Mesendoderm (in vitro differentiated cells): ENCODE data around the gene CLSTN3.

ENCODE experiments used
- DNase-seq: peaks from one replicate; pipeline ENCODE4 v3.0.0; 2013
- H2AK5ac ChIP-seq: 2 replicates; pipeline ENCODE4 v1.6.1; 2013; ENCODE audit warnings: low read length, inconsistent platforms
- H2BK120ac ChIP-seq: 2 replicates; pipeline ENCODE4 v1.6.1; 2013; ENCODE audit warnings: low read depth, mild to moderate bottlenecking, low read length, moderate library complexity, mixed read lengths
- H2BK15ac ChIP-seq: replicated peaks from 2 replicates; pipeline ENCODE4 v1.6.1; 2013; ENCODE audit warnings: low read depth, mild to moderate bottlenecking, moderate library complexity
- H2BK5ac ChIP-seq: 2 replicates; pipeline ENCODE4 v1.6.1; 2013; ENCODE audit warnings: low read length, inconsistent platforms
- H3K18ac ChIP-seq: 2 replicates; pipeline ENCODE4 v1.6.1; 2013; ENCODE audit warnings: mild to moderate bottlenecking, low read length, mixed read lengths
- H3K23ac ChIP-seq: one replicate; pipeline ENCODE4 v1.6.1; 2013; ENCODE audit warnings: low read length
- H3K27ac ChIP-seq: 2 replicates; pipeline ENCODE4 v1.5.1; 2013; ENCODE audit warnings: low read depth, mild to moderate bottlenecking, inconsistent platforms, low read length, moderate library complexity
- H3K27me3 ChIP-seq: 2 replicates; pipeline ENCODE4 v1.6.1; 2013; ENCODE audit warnings: low read length, control low read depth, mild to moderate bottlenecking, inconsistent platforms; ENCODE audit not compliant: insufficient read depth, poor library complexity
- H3K36me3 ChIP-seq: 2 replicates; pipeline ENCODE4 v1.6.1; 2013; ENCODE audit warnings: low read length, inconsistent platforms; ENCODE audit not compliant: control insufficient read depth, insufficient read depth
- H3K4ac ChIP-seq: one replicate; pipeline ENCODE4 v1.6.1; 2013; ENCODE audit warnings: low read depth, mild to moderate bottlenecking, low read length, moderate library complexity
- H3K4me1 ChIP-seq: 2 replicates; pipeline ENCODE4 v1.6.1; 2013; ENCODE audit warnings: low read depth, low read length, inconsistent platforms; ENCODE audit not compliant: control insufficient read depth
- H3K4me2 ChIP-seq: 2 replicates; pipeline ENCODE4 v1.6.1; 2013; ENCODE audit warnings: low read length
- H3K4me3 ChIP-seq: 2 replicates; pipeline ENCODE4 v1.5.1; 2013; ENCODE audit warnings: mild to moderate bottlenecking, low read length
- H3K56ac ChIP-seq: one replicate; pipeline ENCODE4 v1.6.1; 2013; ENCODE audit warnings: low read length
- H3K79me1 ChIP-seq: 2 replicates; pipeline ENCODE4 v1.6.1; 2013; ENCODE audit warnings: low read length, inconsistent platforms
- H3K79me2 ChIP-seq: 2 replicates; pipeline ENCODE4 v1.6.1; 2013; ENCODE audit warnings: mild to moderate bottlenecking, low read length; ENCODE audit not compliant: control insufficient read depth, insufficient read depth
- H3K9ac ChIP-seq: 2 replicates; pipeline ENCODE4 v1.6.1; 2013; ENCODE audit warnings: low read length, inconsistent platforms
- H4K5ac ChIP-seq: one replicate; pipeline ENCODE4 v1.6.1; 2013; ENCODE audit warnings: low read length
- H4K8ac ChIP-seq: one replicate; pipeline ENCODE4 v1.6.1; 2013; ENCODE audit warnings: low read depth, mild to moderate bottlenecking, control low read depth, low read length, moderate library complexity
- WGBS: extraction: QIAGEN DNeasy Blood & Tissue Kit; methylation state at CpG from one replicate; pipeline ENCODE4 v1.1.7; 2013; ENCODE audit warnings: low lambda C conversion rate, missing lambda C conversion rate; ENCODE audit not compliant: insufficient coverage; ENCODE audit errors: extremely low coverage; 5-methylcytosine and 5-hydroxymethylcytosine counted together

The CLSTN3 gene

DNA sequence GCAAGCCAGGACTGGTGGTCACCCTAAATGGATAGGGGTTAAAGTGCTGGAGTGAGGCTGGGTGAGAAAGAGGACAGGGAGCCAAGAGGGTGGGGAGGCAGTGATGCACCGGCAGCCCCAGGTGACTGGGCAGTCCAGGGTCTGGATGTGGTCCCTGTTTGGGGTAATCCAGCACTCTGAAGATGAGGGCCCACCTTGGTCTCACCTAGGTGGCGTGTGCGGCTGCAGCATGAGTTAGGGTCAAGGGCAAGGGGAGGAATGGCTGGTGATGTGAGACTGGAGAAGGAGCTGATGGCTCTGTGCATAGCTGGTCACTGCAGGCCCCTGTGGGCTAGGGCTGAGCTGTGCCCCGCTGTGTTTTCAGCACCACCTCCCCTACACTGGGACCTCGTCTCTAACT is 19.5 kb upstream of the CLSTN3 start:
- H3K4me3 ChIP-seq = no peak overlapping the region
- H3K9ac ChIP-seq = no peak overlapping the region
- peaks cover 2% of the 10 kb centered on the region for H3K79me1 ChIP-seq
- no peak overlapping the region for H4K5ac ChIP-seq
- H2BK5ac ChIP-seq = no peak overlapping the region
- no peak overlapping the region for H3K4ac ChIP-seq
- H3K36me3 ChIP-seq = no peaks in the 10 kb centered on the region
- no peaks in the 10 kb centered on the region for H3K4me1 ChIP-seq
- H3K27me3 ChIP-seq = no peaks in the 10 kb centered on the region
- H3K56ac ChIP-seq = no peak overlapping the region
- no peak overlapping the region for H4K8ac ChIP-seq
- H3K23ac ChIP-seq = no peak overlapping the region
- H3K79me2 ChIP-seq = no peaks in the 10 kb centered on the region
- no peak overlapping the region for H3K4me2 ChIP-seq
- H3K27ac ChIP-seq = no peak overlapping the region
- H3K18ac ChIP-seq = no peak overlapping the region
- no peak for DNase-seq
- H2BK120ac ChIP-seq = no peak overlapping the region
- no CpG with 5 or more reads among the region's 5 CpGs for WGBS
- no peak overlapping the region for H2BK15ac ChIP-seq
- H2AK5ac ChIP-seq = no peak overlapping the region

DNA sequence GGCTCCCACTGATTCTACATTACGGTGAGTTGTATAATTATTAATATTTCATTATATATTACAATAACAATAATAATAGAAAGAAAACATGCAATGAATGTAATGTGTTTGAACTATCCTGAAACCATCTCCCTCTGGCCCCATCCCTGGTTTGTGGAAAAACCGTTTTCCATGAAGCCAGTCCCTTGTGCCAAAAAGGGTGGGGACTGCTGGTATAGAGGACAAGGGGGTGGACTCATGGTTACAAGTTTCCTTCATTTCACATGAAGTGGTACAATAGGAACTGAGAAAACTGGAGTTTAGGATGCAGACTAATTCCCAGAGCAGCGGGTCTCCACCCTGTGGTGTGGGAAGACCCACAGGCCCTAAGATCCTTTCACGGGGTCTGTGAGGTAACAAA is 18.1 kb upstream of the CLSTN3 start:
- H2BK120ac ChIP-seq = no peak overlapping the region
- H2AK5ac ChIP-seq = no peak overlapping the region
- H3K79me1 ChIP-seq = no peaks in the 10 kb centered on the region
- DNase-seq = no peak
- no peaks in the 10 kb centered on the region for H3K36me3 ChIP-seq
- H3K4me2 ChIP-seq = no peak overlapping the region
- H4K8ac ChIP-seq = no peak overlapping the region
- no peak overlapping the region for H2BK15ac ChIP-seq
- H3K27ac ChIP-seq = no peak overlapping the region
- no peaks in the 10 kb centered on the region for H3K4me1 ChIP-seq
- no peaks in the 10 kb centered on the region for H3K27me3 ChIP-seq
- no peak overlapping the region for H2BK5ac ChIP-seq
- no peak overlapping the region for H3K18ac ChIP-seq
- H3K79me2 ChIP-seq = no peaks in the 10 kb centered on the region
- H3K9ac ChIP-seq = no peak overlapping the region
- no peak overlapping the region for H3K23ac ChIP-seq
- H4K5ac ChIP-seq = no peak overlapping the region
- H3K56ac ChIP-seq = no peak overlapping the region
- no peak overlapping the region for H3K4ac ChIP-seq
- WGBS = no CpG with 5 or more reads among the region's 4 CpGs
- no peak overlapping the region for H3K4me3 ChIP-seq

DNA sequence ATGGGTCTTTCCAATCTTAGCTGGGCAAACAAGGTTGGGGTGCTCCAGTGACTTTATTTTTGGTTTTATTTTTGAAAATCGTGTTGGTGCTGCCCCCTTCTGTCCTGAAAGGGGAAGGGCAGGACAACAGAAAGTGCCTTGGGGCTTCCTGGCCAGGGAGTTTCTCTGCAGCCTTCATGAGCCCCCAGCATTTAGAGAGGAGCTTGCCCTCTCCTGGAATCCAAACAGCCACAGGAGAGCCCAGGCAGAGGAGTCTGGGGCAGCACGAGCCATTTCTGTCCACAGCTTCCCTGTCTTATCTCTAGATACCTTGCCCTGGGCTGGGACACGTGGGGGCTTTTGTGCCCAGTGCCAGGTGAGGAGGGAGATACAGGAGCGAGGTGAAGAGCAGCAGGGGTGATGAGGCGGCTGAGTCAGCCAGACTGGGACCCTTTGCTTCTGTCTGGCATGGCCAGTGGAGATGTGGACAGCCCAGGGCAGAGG is 16.7 kb upstream of the CLSTN3 start:
- no peak overlapping the region for H2BK120ac ChIP-seq
- H3K23ac ChIP-seq = no peak overlapping the region
- no peak overlapping the region for H3K9ac ChIP-seq
- no CpG with 5 or more reads among the region's 5 CpGs for WGBS
- H4K5ac ChIP-seq = no peak overlapping the region
- H4K8ac ChIP-seq = no peak overlapping the region
- H3K36me3 ChIP-seq = no peaks in the 10 kb centered on the region
- no peaks in the 10 kb centered on the region for H3K27me3 ChIP-seq
- no peak overlapping the region for H3K4me2 ChIP-seq
- no peak overlapping the region for H3K4ac ChIP-seq
- H3K56ac ChIP-seq = no peak overlapping the region
- H3K4me3 ChIP-seq = no peak overlapping the region
- no peaks in the 10 kb centered on the region for H3K79me1 ChIP-seq
- no peak overlapping the region for H2AK5ac ChIP-seq
- no peak overlapping the region for H2BK5ac ChIP-seq
- H3K27ac ChIP-seq = no peak overlapping the region
- no peak overlapping the region for H2BK15ac ChIP-seq
- H3K4me1 ChIP-seq = no peaks in the 10 kb centered on the region
- H3K18ac ChIP-seq = no peak overlapping the region
- H3K79me2 ChIP-seq = no peaks in the 10 kb centered on the region
- DNase-seq = peak; percentile 54

DNA sequence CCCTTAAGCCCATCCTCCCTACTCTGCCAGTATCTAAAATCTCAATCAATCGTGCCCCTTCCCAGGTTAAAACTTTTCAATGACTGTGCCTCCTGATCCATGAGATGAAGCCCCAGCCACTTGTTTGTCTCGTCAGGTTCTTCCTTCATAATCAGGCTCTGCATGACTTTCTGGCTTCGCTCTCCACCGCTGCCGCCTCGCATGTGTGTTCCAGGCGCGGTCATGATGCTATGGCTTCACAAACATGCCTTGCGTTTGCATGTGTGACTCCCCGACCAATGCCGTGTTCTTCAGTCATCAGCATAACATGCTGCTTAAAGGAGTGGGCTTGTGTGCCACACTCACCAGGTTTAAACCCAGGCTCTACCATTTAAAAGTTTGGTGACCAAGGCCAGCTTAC is 16.2 kb upstream of the CLSTN3 start:
- WGBS = no CpG with 5 or more reads among the region's 11 CpGs
- Histone ChIP-seq H3K4me3 (no peak overlapping the region), H3K27me3 (no peaks in the 10 kb centered on the region), H3K18ac (no peak overlapping the region), H4K5ac (no peak overlapping the region), H3K79me2 (no peaks in the 10 kb centered on the region), H3K4me2 (no peak overlapping the region), H3K36me3 (no peaks in the 10 kb centered on the region), H3K9ac (no peak overlapping the region), H3K4ac (no peak overlapping the region), H3K79me1 (no peaks in the 10 kb centered on the region), H2BK5ac (no peak overlapping the region), H3K56ac (no peak overlapping the region), H2AK5ac (no peak overlapping the region), H2BK15ac (no peak overlapping the region), H3K4me1 (no peaks in the 10 kb centered on the region), H2BK120ac (no peak overlapping the region), H4K8ac (no peak overlapping the region), H3K23ac (no peak overlapping the region), H3K27ac (no peak overlapping the region)
- no peak for DNase-seq

DNA sequence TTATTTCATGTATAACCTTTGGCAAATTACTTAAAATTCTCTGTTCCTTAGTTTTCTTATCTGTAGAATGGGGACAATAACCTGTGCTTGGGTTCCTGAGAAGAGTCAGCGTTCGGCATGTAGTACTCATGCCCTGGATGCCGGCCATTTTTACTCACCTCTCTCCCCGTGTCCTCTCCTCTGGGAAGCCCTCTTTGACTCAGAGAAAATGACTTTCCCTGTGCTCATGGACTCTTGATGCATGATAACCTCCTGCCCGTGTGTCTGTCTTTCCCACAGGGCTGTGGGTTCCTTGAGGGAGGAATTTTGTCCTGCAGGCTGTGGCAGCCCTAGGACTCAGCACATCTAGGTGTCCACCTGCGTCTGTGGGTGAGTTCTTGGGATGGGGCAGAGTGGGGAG is 15.3 kb upstream of the CLSTN3 start:
- no peak overlapping the region for H3K9ac ChIP-seq
- no peak for DNase-seq
- no peaks in the 10 kb centered on the region for H3K79me1 ChIP-seq
- no peak overlapping the region for H2AK5ac ChIP-seq
- H3K4me2 ChIP-seq = no peak overlapping the region
- no peak overlapping the region for H4K5ac ChIP-seq
- H3K79me2 ChIP-seq = no peaks in the 10 kb centered on the region
- no peak overlapping the region for H4K8ac ChIP-seq
- no CpG with 5 or more reads among the region's 6 CpGs for WGBS
- no peaks in the 10 kb centered on the region for H3K36me3 ChIP-seq
- H3K4me1 ChIP-seq = no peaks in the 10 kb centered on the region
- no peak overlapping the region for H3K18ac ChIP-seq
- H3K27ac ChIP-seq = no peak overlapping the region
- no peak overlapping the region for H3K56ac ChIP-seq
- no peaks in the 10 kb centered on the region for H3K27me3 ChIP-seq
- no peak overlapping the region for H3K23ac ChIP-seq
- no peak overlapping the region for H2BK120ac ChIP-seq
- no peak overlapping the region for H2BK5ac ChIP-seq
- no peak overlapping the region for H3K4ac ChIP-seq
- no peak overlapping the region for H2BK15ac ChIP-seq
- H3K4me3 ChIP-seq = no peak overlapping the region

DNA sequence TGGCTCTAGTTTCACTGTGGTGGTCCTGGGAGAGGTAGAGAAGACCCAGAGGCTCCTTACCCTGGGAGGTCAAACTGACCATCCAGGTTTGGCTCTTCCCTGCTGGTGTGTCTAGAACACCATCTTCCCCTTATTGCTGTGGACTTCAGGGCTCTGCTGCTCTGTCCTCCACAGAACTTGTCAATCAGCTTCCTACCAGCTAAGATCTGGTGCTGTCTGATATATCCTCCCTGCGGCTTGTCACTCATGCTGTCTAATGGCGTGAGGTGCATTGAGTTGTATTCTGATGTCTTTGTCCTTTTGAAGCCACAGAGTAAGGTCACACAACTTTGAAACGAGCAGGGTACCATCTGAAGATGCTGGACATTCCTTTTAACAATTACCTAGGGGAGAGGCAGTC is 14.0 kb upstream of the CLSTN3 start:
- H3K4me2 ChIP-seq = no peak overlapping the region
- no CpG with 5 or more reads among the region's 3 CpGs for WGBS

More for the DNA sequence above, 14.0 kb upstream of the CLSTN3 start:
- Histone ChIP-seq H2BK5ac (no peak overlapping the region), H3K27me3 (no peaks in the 10 kb centered on the region), H3K27ac (no peak overlapping the region), H3K18ac (no peak overlapping the region), H3K79me2 (no peaks in the 10 kb centered on the region), H3K9ac (no peak overlapping the region), H2AK5ac (no peak overlapping the region), H2BK120ac (no peak overlapping the region), H3K36me3 (no peaks in the 10 kb centered on the region), H2BK15ac (no peak overlapping the region), H3K4me1 (no peaks in the 10 kb centered on the region), H3K4me3 (no peak overlapping the region), H4K5ac (no peak overlapping the region), H3K79me1 (no peaks in the 10 kb centered on the region), H3K56ac (no peak overlapping the region), H3K23ac (no peak overlapping the region), H4K8ac (no peak overlapping the region), H3K4ac (no peak overlapping the region)
- no peak for DNase-seq
